Posterior vena cava (tissue), 2 donors: ENCODE measurements around the gene HIRA. TPM values are rescaled to one million over a fixed set of nuclear protein-coding genes. Genes with fewer than 3 reads are reported as not detected.

ENCODE experiments used
- DNase-seq: peaks from one replicate; pipeline ENCODE4 v3.0.0-alpha.2; 2020; ENCODE audit warnings: low spot score
- intact Hi-C, 2 donors: fragments of 100-400 bp; cut with DNase I; formaldehyde crosslinking; loops; one replicate each; pipeline versions ENCODE4 v1.14.1 to v1.14.2; 2022 to 2023
- total RNA-seq, 2 donors: library from RNA; stranded (reverse); fragmentation: NEBNext Ultra II Directional; extraction: Animal tissue kit (Norgen Biotek cat#: 25700); gene quantifications; one replicate each; pipeline ENCODE4 v1.2.1, GENCODE V29; 2021
- donor health status: DM: yes; HTN: yes; CAD: no.
- donor health status: DM: yes; HTN: yes; CAD: no.

HIRA gene
- total RNA-seq, 2 donors from 2014 or later = 17.2 to 20.4 TPM

GRCh38 chr22:19304547-19304946, 127.0 kb downstream of the HIRA start:
- DNase-seq = no peak
- intact Hi-C loops = no loop called here

GRCh38 chr22:19303785-19304184, 127.7 kb downstream of the HIRA start:
- intact Hi-C loops = no loop called here
- no peak for DNase-seq

- intact Hi-C loops = no loop called here
- no peak for DNase-seq
Observed at GRCh38 chr22:19295733-19296132, 135.8 kb downstream of the HIRA start.

- intact Hi-C loops = no loop called here
- DNase-seq = no peak
Observed at GRCh38 chr22:19292458-19293230, 138.9 kb downstream of the HIRA start.

GRCh38 chr22:19291580-19292457, 139.7 kb downstream of the HIRA start, which contains the start of gene CLTCL1:
TSS of gene CLTCL1 (minus strand) at chr22:19291719. CDS start at chr22:19291641, 78 bp downstream.
- intact Hi-C loops = no loop called here

GRCh38 chr22:19291218-19291579, 140.3 kb downstream of the HIRA start:
- DNase-seq = peak; percentile 86

More at GRCh38 chr22:19291580-19292457, 139.7 kb downstream of the HIRA start, which contains the start of gene CLTCL1:
- peak; percentile 94 for DNase-seq

GRCh38 chr22:19290400-19291217, 140.9 kb downstream of the HIRA start:
- intact Hi-C loops = no loop called here
- no peak for DNase-seq

More at GRCh38 chr22:19291218-19291579, 140.3 kb downstream of the HIRA start:
- intact Hi-C loops = no loop called here

- intact Hi-C loops = no loop called here
- DNase-seq = no peak
Observed at GRCh38 chr22:19289475-19290161, 141.9 kb downstream of the HIRA start.

- intact Hi-C loops = no loop called here
- no peak for DNase-seq
Observed at GRCh38 chr22:19287889-19288288, 143.6 kb downstream of the HIRA start.

GRCh38 chr22:19287076-19287707, 144.3 kb downstream of the HIRA start:
- no peak for DNase-seq
- intact Hi-C loops = no loop called here

GRCh38 chr22:19285831-19286230, 145.7 kb downstream of the HIRA start:
- intact Hi-C loops = no loop called here
- no peak for DNase-seq

Other genes with a start within 250 kb of the HIRA start
- gene CLTCL1, start 140.0 kb downstream of the HIRA start, total RNA-seq = 1 to 10 TPM; 6.6 to 9.0 TPM
- gene MRPL40, start 812 bp upstream of the HIRA start, total RNA-seq = 10 to 100 TPM; 18.1 to 22.5 TPM
- 10 to 100 TPM; 32.5 to 34.6 TPM for gene C22orf39, start 16.0 kb upstream of the HIRA start, total RNA-seq
- gene UFD1, start 47.5 kb upstream of the HIRA start, total RNA-seq = 10 to 100 TPM; 43.5 to 51.1 TPM
- gene CDC45, start 48.2 kb upstream of the HIRA start, total RNA-seq = 1 to 10 TPM in 1 of 2 donors, under 1 TPM in 1; 0.71 to 1.7 TPM
- gene CLDN5, start 92.7 kb upstream of the HIRA start, total RNA-seq = 10 to 100 TPM; 36.4 to 70.1 TPM